ENCODE results near the gene BACH1. TPM values are rescaled to one million over a fixed set of nuclear protein-coding genes. Genes with fewer than 3 reads are reported as not detected.
A peak's percentile ranks its signal among the peaks of the same experiment; 100 is the strongest.

BACH1 gene
- total RNA-seq, 1 donor from 2014 or later, result 83.2 TPM

DNA sequence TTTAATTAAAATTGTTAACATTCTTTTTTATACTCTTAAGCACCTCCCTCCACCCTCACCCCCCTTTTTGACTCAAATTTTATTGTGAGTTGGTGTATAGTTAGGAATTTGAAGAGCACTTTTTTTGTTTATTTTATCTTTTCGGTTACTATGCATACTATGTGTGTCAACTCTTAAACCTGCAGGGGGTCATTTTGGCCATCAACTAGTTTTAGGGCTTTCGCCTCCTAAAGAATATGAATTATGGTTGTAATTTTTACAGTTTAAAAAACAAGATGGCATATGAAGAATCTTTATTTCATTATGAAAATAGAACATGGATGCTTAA, 9.7 kb downstream of the BACH1 start:
- DNase-seq (ENCODE audit: low spot score, unreplicated experiment), result no peak
- Mint-ChIP-seq H3K9me3 (ENCODE audit: low read depth) (peaks cover 20% of the 10 kb centered on the region), H3K4me1 (ENCODE audit: low read depth) (peaks cover 24% of the 10 kb centered on the region), H3K27me3 (no peaks in the 10 kb centered on the region), H3K27ac (no peak overlapping the region), H3K36me3 (ENCODE audit: insufficient read depth) (peaks cover 22% of the 10 kb centered on the region), H3K4me3 (ENCODE audit: low read depth) (no peak overlapping the region)
- TF ChIP-seq, protein P1, sequence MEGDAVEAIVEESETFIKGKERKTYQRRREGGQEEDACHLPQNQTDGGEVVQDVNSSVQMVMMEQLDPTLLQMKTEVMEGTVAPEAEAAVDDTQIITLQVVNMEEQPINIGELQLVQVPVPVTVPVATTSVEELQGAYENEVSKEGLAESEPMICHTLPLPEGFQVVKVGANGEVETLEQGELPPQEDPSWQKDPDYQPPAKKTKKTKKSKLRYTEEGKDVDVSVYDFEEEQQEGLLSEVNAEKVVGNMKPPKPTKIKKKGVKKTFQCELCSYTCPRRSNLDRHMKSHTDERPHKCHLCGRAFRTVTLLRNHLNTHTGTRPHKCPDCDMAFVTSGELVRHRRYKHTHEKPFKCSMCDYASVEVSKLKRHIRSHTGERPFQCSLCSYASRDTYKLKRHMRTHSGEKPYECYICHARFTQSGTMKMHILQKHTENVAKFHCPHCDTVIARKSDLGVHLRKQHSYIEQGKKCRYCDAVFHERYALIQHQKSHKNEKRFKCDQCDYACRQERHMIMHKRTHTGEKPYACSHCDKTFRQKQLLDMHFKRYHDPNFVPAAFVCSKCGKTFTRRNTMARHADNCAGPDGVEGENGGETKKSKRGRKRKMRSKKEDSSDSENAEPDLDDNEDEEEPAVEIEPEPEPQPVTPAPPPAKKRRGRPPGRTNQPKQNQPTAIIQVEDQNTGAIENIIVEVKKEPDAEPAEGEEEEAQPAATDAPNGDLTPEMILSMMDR (IDR thresholded peaks at IDR 0.05; ENCODE audit: unreplicated experiment), result no peak

DNA sequence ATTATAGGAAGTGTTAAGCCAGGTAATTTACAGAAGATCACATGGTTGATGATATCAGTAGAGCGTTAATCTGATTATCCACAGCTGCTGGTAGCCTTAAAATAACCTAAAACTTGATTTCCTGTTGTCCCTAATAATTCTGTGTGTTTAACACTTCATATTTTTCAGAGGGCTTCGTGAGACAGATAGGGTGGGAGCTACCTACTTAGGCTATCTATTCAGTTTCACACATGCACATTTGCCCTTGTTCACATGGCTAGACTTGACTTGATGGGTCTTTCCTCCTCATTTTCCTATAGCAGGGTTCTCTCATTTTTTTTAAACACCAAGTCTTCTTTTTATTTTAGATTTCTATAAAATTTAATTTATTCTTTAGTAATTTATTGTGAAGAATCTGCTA, 11.0 kb downstream of the BACH1 start:
- Mint-ChIP-seq H3K27ac (no peak overlapping the region), H3K27me3 (no peaks in the 10 kb centered on the region), H3K4me1 (ENCODE audit: low read depth) (peaks cover 21% of the 10 kb centered on the region), H3K36me3 (ENCODE audit: insufficient read depth) (peaks cover 22% of the 10 kb centered on the region), H3K9me3 (ENCODE audit: low read depth) (peaks cover 20% of the 10 kb centered on the region), H3K4me3 (ENCODE audit: low read depth) (no peak overlapping the region)
- TF ChIP-seq, protein P1 (IDR thresholded peaks at IDR 0.05; ENCODE audit: unreplicated experiment), result no peak
- no peak for DNase-seq (ENCODE audit: low spot score, unreplicated experiment)

DNA sequence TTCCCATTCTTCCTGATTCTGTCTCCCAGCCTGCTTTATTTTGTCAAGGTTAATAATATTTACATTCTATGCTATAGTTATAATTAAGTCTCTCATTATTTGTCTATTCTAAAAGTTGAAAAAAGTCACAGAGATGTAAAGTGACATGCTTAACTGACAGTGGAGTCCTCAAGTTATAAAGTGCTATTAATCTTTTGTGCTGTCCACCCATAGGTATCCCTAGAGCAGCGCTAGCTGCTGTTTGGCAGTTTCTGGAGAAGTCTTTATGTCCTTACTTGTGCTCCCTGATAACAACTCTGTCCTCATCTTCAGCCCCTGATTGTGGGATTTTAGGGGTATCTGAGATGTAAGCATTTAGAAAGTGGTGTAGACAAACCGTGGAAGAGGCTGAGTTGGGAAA, 13.1 kb downstream of the BACH1 start:
- Mint-ChIP-seq H3K9me3 (ENCODE audit: low read depth) (peaks cover 20% of the 10 kb centered on the region), H3K27ac (peak overlapping the region; percentile 15), H3K36me3 (ENCODE audit: insufficient read depth) (peaks cover 22% of the 10 kb centered on the region), H3K4me3 (ENCODE audit: low read depth) (no peak overlapping the region), H3K4me1 (ENCODE audit: low read depth) (peaks cover 15% of the 10 kb centered on the region), H3K27me3 (no peaks in the 10 kb centered on the region)
- TF ChIP-seq, protein P1 (IDR thresholded peaks at IDR 0.05; ENCODE audit: unreplicated experiment), result no peak
- no peak for DNase-seq (ENCODE audit: low spot score, unreplicated experiment)

DNA sequence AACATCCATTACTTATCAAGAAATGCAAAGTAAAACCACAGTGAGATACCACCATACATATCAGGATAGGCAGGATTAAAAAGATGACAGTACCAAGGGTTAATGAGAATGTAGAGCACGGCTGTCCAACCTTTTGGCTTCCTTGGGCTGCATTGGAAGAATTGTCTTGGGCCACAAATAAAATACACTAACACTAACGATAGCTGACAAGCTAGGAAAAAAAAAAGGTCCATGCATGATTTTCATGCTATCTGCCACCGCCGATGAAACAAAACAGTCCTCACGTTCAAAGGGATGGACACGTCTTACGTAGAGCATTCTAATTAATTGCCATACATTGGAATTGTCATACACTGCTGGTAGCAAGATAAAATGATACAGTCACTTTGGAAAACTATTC, 14.3 kb downstream of the BACH1 start:
- H3K4me1 Mint-ChIP-seq (ENCODE audit: low read depth), result peaks cover 13% of the 10 kb centered on the region
- peaks cover 22% of the 10 kb centered on the region for H3K36me3 Mint-ChIP-seq (ENCODE audit: insufficient read depth)
- peaks cover 20% of the 10 kb centered on the region for H3K9me3 Mint-ChIP-seq (ENCODE audit: low read depth)
- TF ChIP-seq, protein P1 (IDR thresholded peaks at IDR 0.05; ENCODE audit: unreplicated experiment), result no peak
- H3K4me3 Mint-ChIP-seq (ENCODE audit: low read depth), result no peak overlapping the region
- no peaks in the 10 kb centered on the region for H3K27me3 Mint-ChIP-seq
- no peak for DNase-seq (ENCODE audit: low spot score, unreplicated experiment)
- H3K27ac Mint-ChIP-seq, result no peak overlapping the region

DNA sequence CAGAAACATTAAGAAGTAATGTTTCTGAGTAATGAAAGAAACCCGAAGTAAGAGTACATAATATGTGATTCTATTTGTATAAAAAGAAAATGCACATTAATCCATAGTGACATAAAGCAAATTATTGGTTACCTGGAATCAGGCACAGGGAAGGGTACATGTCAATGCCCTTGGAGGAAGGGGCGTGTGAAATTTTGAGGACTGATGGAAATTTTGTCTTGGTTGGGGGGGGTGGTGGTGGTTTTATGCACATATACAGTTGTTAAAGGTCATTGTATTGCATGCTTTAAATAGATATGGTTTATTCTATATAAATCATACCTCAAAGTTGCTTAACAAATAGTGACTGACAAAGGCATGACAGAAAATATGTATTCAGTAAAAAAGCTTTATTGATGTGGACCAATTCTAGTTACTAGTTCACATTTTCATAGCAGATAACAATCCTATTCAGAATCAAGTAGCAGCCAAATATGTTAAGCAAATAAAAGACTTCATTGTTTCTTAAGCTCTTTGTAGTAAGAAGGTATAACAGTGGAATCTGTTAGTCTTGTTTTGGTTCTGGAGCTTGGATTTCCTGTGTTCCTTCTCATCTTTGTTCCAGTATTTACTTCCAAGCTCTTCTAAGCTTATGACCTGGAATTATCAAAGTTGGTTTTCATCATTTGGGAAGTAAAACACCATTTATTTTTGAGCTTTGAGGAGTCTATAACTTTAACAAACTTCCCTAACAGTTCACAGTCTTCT, 15.1 kb downstream of the BACH1 start:
- peak overlapping the region; percentile 9 for H3K27ac Mint-ChIP-seq
- no peak for DNase-seq (ENCODE audit: low spot score, unreplicated experiment)
- H3K27me3 Mint-ChIP-seq, result no peaks in the 10 kb centered on the region
- H3K36me3 Mint-ChIP-seq (ENCODE audit: insufficient read depth), result peaks cover 20% of the 10 kb centered on the region
- no peak overlapping the region for H3K4me3 Mint-ChIP-seq (ENCODE audit: low read depth)
- TF ChIP-seq, protein P1 (IDR thresholded peaks at IDR 0.05; ENCODE audit: unreplicated experiment), result no peak
- peaks cover 13% of the 10 kb centered on the region for H3K4me1 Mint-ChIP-seq (ENCODE audit: low read depth)
- H3K9me3 Mint-ChIP-seq (ENCODE audit: low read depth), result peaks cover 20% of the 10 kb centered on the region
